Gastroesophageal sphincter (tissue), 3 donors: ENCODE data around the gene TDG.

Source experiments
- EP300 ChIP-seq: sonication (generic); formaldehyde crosslinking; IDR thresholded peaks from one replicate; pipeline ENCODE4 v1.6.1; 2017; ENCODE audit warnings: antibody characterized with exemption, mild to moderate bottlenecking
- POLR2A ChIP-seq, 2 donors: fragments of 450-650 bp; IDR thresholded peaks; one replicate each; pipeline ENCODE4 v1.6.1; 2017; ENCODE audit warnings: antibody characterized with exemption in 2 of 2, mild to moderate bottlenecking in 2 of 2, moderate library complexity in 1 of 2
- POLR2AphosphoS5 ChIP-seq: sonication (generic); formaldehyde crosslinking; IDR thresholded peaks from one replicate; pipeline ENCODE4 v1.6.1; 2017; ENCODE audit warnings: antibody characterized with exemption
- TF ChIP-seq, protein P1 (sequence below), 4 experiments: fragments of 200-600 bp in 2 of 4; fragments of 450-650 bp in 2 of 4; sonication (generic) in 1 of 4; IDR thresholded peaks; one replicate each; pipeline ENCODE4 v1.5.1; 2017 to 2019; ENCODE audit warnings: antibody characterized with exemption in 4 of 4, mild to moderate bottlenecking in 2 of 4, moderate library complexity in 2 of 4

DNA sequence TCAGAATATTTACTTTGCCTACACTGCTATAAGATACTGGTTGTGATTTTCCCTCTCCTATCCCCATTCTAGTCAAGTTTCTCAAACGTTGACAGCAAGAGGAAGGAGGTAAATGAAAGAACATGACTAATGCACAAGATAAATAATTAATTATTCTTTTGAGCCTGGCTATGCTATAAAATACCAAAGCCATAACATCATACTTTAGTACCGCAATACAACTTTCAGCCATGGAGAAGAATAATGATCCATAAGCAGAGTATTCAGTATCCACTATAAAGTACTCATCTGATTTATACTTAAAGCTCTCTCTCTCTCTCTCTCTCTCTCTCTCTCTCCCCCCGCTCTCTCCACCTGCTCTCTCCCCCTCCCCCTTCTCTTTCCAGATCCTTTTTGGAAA, 41.3 kb downstream of the TDG start:
- no peak for TF ChIP-seq POLR2AphosphoS5
- TF ChIP-seq, protein P1, sequence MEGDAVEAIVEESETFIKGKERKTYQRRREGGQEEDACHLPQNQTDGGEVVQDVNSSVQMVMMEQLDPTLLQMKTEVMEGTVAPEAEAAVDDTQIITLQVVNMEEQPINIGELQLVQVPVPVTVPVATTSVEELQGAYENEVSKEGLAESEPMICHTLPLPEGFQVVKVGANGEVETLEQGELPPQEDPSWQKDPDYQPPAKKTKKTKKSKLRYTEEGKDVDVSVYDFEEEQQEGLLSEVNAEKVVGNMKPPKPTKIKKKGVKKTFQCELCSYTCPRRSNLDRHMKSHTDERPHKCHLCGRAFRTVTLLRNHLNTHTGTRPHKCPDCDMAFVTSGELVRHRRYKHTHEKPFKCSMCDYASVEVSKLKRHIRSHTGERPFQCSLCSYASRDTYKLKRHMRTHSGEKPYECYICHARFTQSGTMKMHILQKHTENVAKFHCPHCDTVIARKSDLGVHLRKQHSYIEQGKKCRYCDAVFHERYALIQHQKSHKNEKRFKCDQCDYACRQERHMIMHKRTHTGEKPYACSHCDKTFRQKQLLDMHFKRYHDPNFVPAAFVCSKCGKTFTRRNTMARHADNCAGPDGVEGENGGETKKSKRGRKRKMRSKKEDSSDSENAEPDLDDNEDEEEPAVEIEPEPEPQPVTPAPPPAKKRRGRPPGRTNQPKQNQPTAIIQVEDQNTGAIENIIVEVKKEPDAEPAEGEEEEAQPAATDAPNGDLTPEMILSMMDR (IDR thresholded peaks at IDR 0.05) = no peak
- TF ChIP-seq POLR2A (IDR thresholded peaks at IDR 0.05) = no peak
- no peak for TF ChIP-seq EP300
